Breast epithelium (tissue), 3 donors: ENCODE data around the gene VAMP1.

Experiments used
- CTCF ChIP-seq, 3 donors: fragments of 450-650 bp; IDR thresholded peaks; one replicate each; pipeline ENCODE4 v1.5.1; 2016 to 2017; ENCODE audit warnings: antibody characterized with exemption in 3 of 3, mild to moderate bottlenecking in 3 of 3, moderate library complexity in 3 of 3
- POLR2A ChIP-seq: fragments of 450-650 bp; IDR thresholded peaks from one replicate; pipeline ENCODE4 v1.6.1; 2016; ENCODE audit warnings: antibody characterized with exemption, mild to moderate bottlenecking, moderate library complexity

- TF ChIP-seq CTCF (IDR thresholded peaks at IDR 0.05) = no peak
- TF ChIP-seq POLR2A = no peak
Observed at GRCh38 chr12:6425590-6426531, 44.6 kb downstream of the VAMP1 start.
